Neuronal stem cell (in vitro differentiated cells): ENCODE measurements around the gene HHEX.
A peak's percentile ranks its signal among the peaks of the same experiment; 100 is the strongest.

Source experiments
- DNase-seq: peaks from one replicate; pipeline ENCODE4 v3.0.0-alpha.2; 2013; ENCODE audit warnings: low spot score
- H2AFZ ChIP-seq: one replicate; pipeline ENCODE4 v1.6.1; 2013; ENCODE audit warnings: mild to moderate bottlenecking, low read length, inconsistent platforms
- H2AK5ac ChIP-seq: 2 replicates; pipeline ENCODE4 v1.6.1; 2013; ENCODE audit warnings: low read depth, mild to moderate bottlenecking, inconsistent platforms, low read length, moderate library complexity, mixed read lengths
- H2BK120ac ChIP-seq: 2 replicates; pipeline ENCODE4 v1.6.1; 2013; ENCODE audit warnings: low read depth, mild to moderate bottlenecking, inconsistent platforms, low read length, moderate library complexity, mixed read lengths
- H2BK12ac ChIP-seq: one replicate; pipeline ENCODE4 v1.6.1; 2013; ENCODE audit warnings: low read length, inconsistent platforms
- H2BK15ac ChIP-seq: 2 replicates; pipeline ENCODE4 v1.6.1; 2013; ENCODE audit warnings: mild to moderate bottlenecking, low read length, inconsistent platforms, mixed read lengths
- H2BK5ac ChIP-seq: one replicate; pipeline ENCODE4 v1.6.1; 2013; ENCODE audit warnings: inconsistent platforms, mild to moderate bottlenecking, low read length, moderate library complexity
- H3K14ac ChIP-seq: one replicate; pipeline ENCODE4 v1.6.1; 2013; ENCODE audit warnings: low read length, inconsistent platforms
- H3K18ac ChIP-seq: 2 replicates; pipeline ENCODE4 v1.6.1; 2013; ENCODE audit warnings: low read length, inconsistent platforms
- H3K23ac ChIP-seq: 2 replicates; pipeline ENCODE4 v1.6.1; 2013; ENCODE audit warnings: low read depth, mild to moderate bottlenecking, mixed read lengths, low read length, inconsistent platforms; ENCODE audit not compliant: poor library complexity
- H3K27ac ChIP-seq: replicated peaks from 3 replicates; pipeline ENCODE4 v1.5.1; 2013; ENCODE audit warnings: low read length, inconsistent platforms
- H3K27me3 ChIP-seq, 3 experiments: 2 replicates each; pipeline ENCODE4 v1.6.1; 2013; ENCODE audit warnings: low read length in 3 of 3, mild to moderate bottlenecking in 2 of 3, inconsistent platforms in 1 of 3, low read depth in 1 of 3, mixed read lengths in 1 of 3, moderate library complexity in 1 of 3; ENCODE audit not compliant: control insufficient read depth in 3 of 3, insufficient read depth in 3 of 3
- H3K36me3 ChIP-seq, 2 donors: replicated peaks in 1 of 2; 2 replicates each; pipeline ENCODE4 v1.6.1; 2013; ENCODE audit warnings: low read length in 2 of 2; ENCODE audit not compliant: control insufficient read depth in 2 of 2, insufficient read depth in 2 of 2
- H3K4ac ChIP-seq: 2 replicates; pipeline ENCODE4 v1.6.1; 2013; ENCODE audit warnings: inconsistent platforms, mild to moderate bottlenecking, low read length, moderate library complexity
- H3K4me1 ChIP-seq, 2 donors: 1 replicate in 1 of 2; 2 replicates in 1 of 2; pipeline ENCODE4 v1.6.1; 2013; ENCODE audit warnings: low read length in 2 of 2, low read depth in 1 of 2; ENCODE audit not compliant: control insufficient read depth in 2 of 2, insufficient read depth in 1 of 2
- H3K4me2 ChIP-seq: one replicate; pipeline ENCODE4 v1.6.1; 2013; ENCODE audit warnings: mild to moderate bottlenecking, low read length, inconsistent platforms; ENCODE audit not compliant: insufficient read depth, poor library complexity, severe bottlenecking
- H3K4me3 ChIP-seq, 2 donors: 2 replicates each; pipeline ENCODE4 v1.5.1; 2013; ENCODE audit warnings: low read length in 2 of 2, mild to moderate bottlenecking in 2 of 2, inconsistent platforms in 1 of 2, moderate library complexity in 1 of 2
- H3K79me1 ChIP-seq: one replicate; pipeline ENCODE4 v1.6.1; 2013; ENCODE audit warnings: low read depth, mild to moderate bottlenecking, inconsistent platforms, low read length, moderate library complexity
- H3K9ac ChIP-seq: one replicate; pipeline ENCODE4 v1.6.1; 2013; ENCODE audit warnings: mild to moderate bottlenecking, low read depth, low read length, inconsistent platforms; ENCODE audit not compliant: poor library complexity
- H3K9me3 ChIP-seq, 2 donors: replicated peaks in 1 of 2; 2 replicates each; pipeline versions ENCODE3 to v1.6.1; 2013; ENCODE audit warnings: low read length in 2 of 2, mild to moderate bottlenecking in 2 of 2, inconsistent platforms in 1 of 2, low read depth in 1 of 2, mixed read lengths in 1 of 2, moderate library complexity in 1 of 2; ENCODE audit not compliant: control insufficient read depth in 2 of 2, insufficient read depth in 1 of 2
- H4K8ac ChIP-seq: one replicate; pipeline ENCODE4 v1.6.1; 2013; ENCODE audit warnings: low read depth, mild to moderate bottlenecking, inconsistent platforms, low read length, moderate library complexity
- H4K91ac ChIP-seq: one replicate; pipeline ENCODE4 v1.6.1; 2013; ENCODE audit warnings: low read length, low read depth, mild to moderate bottlenecking, inconsistent platforms; ENCODE audit not compliant: poor library complexity
- WGBS, 2 donors: extraction: QIAGEN DNeasy Blood & Tissue Kit; methylation state at CpG; one replicate each; pipeline ENCODE4 v1.1.7; 2013; ENCODE audit warnings: missing lambda C conversion rate in 2 of 2, mixed read lengths in 1 of 2; ENCODE audit not compliant: insufficient read length in 2 of 2, insufficient replicate concordance in 1 of 2; ENCODE audit errors: extremely low coverage in 2 of 2; 5-methylcytosine and 5-hydroxymethylcytosine counted together

HHEX gene

GRCh38 chr10:92662848-92663247, 26.9 kb upstream of the HHEX start:
- no peak overlapping the region for H2BK120ac ChIP-seq
- H3K4ac ChIP-seq = no peak overlapping the region
- H3K9me3 ChIP-seq = peaks cover 0 to 1% of the 10 kb centered on the region in 2 donors
- H4K8ac ChIP-seq = no peak overlapping the region
- no peak overlapping the region for H3K23ac ChIP-seq
- no peak overlapping the region for H3K18ac ChIP-seq
- H3K9ac ChIP-seq = no peak overlapping the region
- H3K14ac ChIP-seq = no peak overlapping the region
- no peak overlapping the region for H2AK5ac ChIP-seq
- H3K36me3 ChIP-seq = no peaks in the 10 kb centered on the region
- no peak overlapping the region for H3K4me2 ChIP-seq
- H3K4me1 ChIP-seq = no peaks in the 10 kb centered on the region
- peak; percentile 0 for DNase-seq
- H3K4me3 ChIP-seq = no peak overlapping the region
- H3K27ac ChIP-seq = no peak overlapping the region
- no peak overlapping the region for H2BK15ac ChIP-seq
- no peak overlapping the region for H2BK12ac ChIP-seq
- no peaks in the 10 kb centered on the region for H3K27me3 ChIP-seq
- no peak overlapping the region for H4K91ac ChIP-seq
- no peaks in the 10 kb centered on the region for H3K79me1 ChIP-seq
- no peak overlapping the region for H2BK5ac ChIP-seq
- no peak overlapping the region for H2AFZ ChIP-seq

- no peak overlapping the region for H2AK5ac ChIP-seq
- H3K27me3 ChIP-seq = no peaks in the 10 kb centered on the region
- no peak overlapping the region for H3K27ac ChIP-seq
- no peak overlapping the region for H3K9ac ChIP-seq
- H3K4me3 ChIP-seq = no peak overlapping the region
- no peaks in the 10 kb centered on the region for H3K36me3 ChIP-seq
- H3K23ac ChIP-seq = no peak overlapping the region
- no peak overlapping the region for H2BK120ac ChIP-seq
- no peak overlapping the region for H3K4ac ChIP-seq
- no peak overlapping the region for H2BK12ac ChIP-seq
- H3K18ac ChIP-seq = no peak overlapping the region
- peaks cover 0 to 1% of the 10 kb centered on the region in 2 donors for H3K9me3 ChIP-seq
- no peak overlapping the region for H2BK15ac ChIP-seq
- H4K91ac ChIP-seq = no peak overlapping the region
- no peak overlapping the region for H3K14ac ChIP-seq
- H2BK5ac ChIP-seq = no peak overlapping the region
- no peak overlapping the region for H4K8ac ChIP-seq
- H3K4me2 ChIP-seq = no peak overlapping the region
- DNase-seq = no peak
- no peaks in the 10 kb centered on the region for H3K79me1 ChIP-seq
- no peaks in the 10 kb centered on the region for H3K4me1 ChIP-seq
- H2AFZ ChIP-seq = no peak overlapping the region
These were observed 25.4 kb upstream of the HHEX start for GRCh38 chr10:92664322-92664721.

GRCh38 chr10:92667078-92667477, 22.7 kb upstream of the HHEX start:
- Histone ChIP-seq H3K36me3 (no peaks in the 10 kb centered on the region), H3K4me1 (no peaks in the 10 kb centered on the region), H3K9me3 (peaks cover 0 to 4% of the 10 kb centered on the region in 2 donors), H2BK5ac (no peak overlapping the region), H2BK12ac (no peak overlapping the region), H3K18ac (no peak overlapping the region), H2BK120ac (no peak overlapping the region), H4K8ac (no peak overlapping the region), H2AFZ (no peak overlapping the region), H3K23ac (no peak overlapping the region), H3K79me1 (no peaks in the 10 kb centered on the region), H3K27me3 (no peaks in the 10 kb centered on the region), H2AK5ac (no peak overlapping the region), H2BK15ac (no peak overlapping the region), H3K27ac (no peak overlapping the region), H3K4me3 (no peak overlapping the region), H3K4ac (no peak overlapping the region), H3K9ac (no peak overlapping the region), H4K91ac (no peak overlapping the region), H3K4me2 (no peak overlapping the region), H3K14ac (no peak overlapping the region)
- no CpG with 5 or more reads among the region's 6 CpGs for WGBS, 2 donors
- no peak for DNase-seq

GRCh38 chr10:92677708-92678107, 12.0 kb upstream of the HHEX start:
- H3K9me3 ChIP-seq = no peaks in the 10 kb centered on the region
- no peak overlapping the region for H3K4ac ChIP-seq
- H2BK12ac ChIP-seq = no peak overlapping the region
- no peak overlapping the region for H3K9ac ChIP-seq
- H4K8ac ChIP-seq = no peak overlapping the region
- no peak overlapping the region for H2AK5ac ChIP-seq
- no peak overlapping the region for H3K4me3 ChIP-seq
- H2BK120ac ChIP-seq = no peak overlapping the region
- no peak overlapping the region for H2AFZ ChIP-seq
- H3K27me3 ChIP-seq = peaks cover 0 to under 1% (median 0%) of the 10 kb centered on the region in 3 experiments
- H3K18ac ChIP-seq = no peak overlapping the region
- no peaks in the 10 kb centered on the region for H3K79me1 ChIP-seq
- no peak overlapping the region for H3K4me2 ChIP-seq
- H3K4me1 ChIP-seq = no peaks in the 10 kb centered on the region
- H4K91ac ChIP-seq = no peak overlapping the region
- H3K27ac ChIP-seq = no peak overlapping the region
- H3K23ac ChIP-seq = no peak overlapping the region
- H2BK5ac ChIP-seq = no peak overlapping the region
- DNase-seq = no peak
- H3K36me3 ChIP-seq = no peaks in the 10 kb centered on the region
- H3K14ac ChIP-seq = no peak overlapping the region
- H2BK15ac ChIP-seq = no peak overlapping the region
